HG03175 (cell line): ENCODE data around the gene PRTN3.
A peak's percentile ranks its signal among the peaks of the same experiment; 100 is the strongest.

Experiments
- ATAC-seq: cut with Tn5 transposase; IDR thresholded peaks from one replicate; pipeline ENCODE4 v1.9.1; 2021; ENCODE audit warnings: mild to moderate bottlenecking, moderate library complexity; ENCODE audit not compliant: unreplicated experiment

PRTN3 gene

GRCh38 chr19:840519-841206 lies at the start of gene PRTN3:
TSS of gene PRTN3 (plus strand) at chr19:840999. CDS start at chr19:841009, 10 bp downstream.
- ATAC-seq = no peak

- no peak for ATAC-seq
Measured at GRCh38 chr19:791007-791566, 49.7 kb upstream of the PRTN3 start.

- ATAC-seq = no peak
Measured at GRCh38 chr19:791567-792305, 49.1 kb upstream of the PRTN3 start.

- ATAC-seq = no peak
Measured at GRCh38 chr19:792306-792885, 48.4 kb upstream of the PRTN3 start.

GRCh38 chr19:793806-794205 lies 47.0 kb upstream of the PRTN3 start:
- no peak for ATAC-seq

- ATAC-seq = no peak
Measured at GRCh38 chr19:795073-795611, 45.7 kb upstream of the PRTN3 start.

GRCh38 chr19:795691-796581 lies 44.9 kb upstream of the PRTN3 start:
- no peak for ATAC-seq

GRCh38 chr19:796692-797527 lies 43.9 kb upstream of the PRTN3 start, which contains the start of gene PTBP1:
TSS of gene PTBP1 (plus strand) at chr19:797452. CDS start at chr19:797498, 46 bp downstream.
- ATAC-seq = peak; percentile 82

GRCh38 chr19:797528-798414 lies 43.0 kb upstream of the PRTN3 start:
- ATAC-seq = peak; percentile 40

GRCh38 chr19:798415-799075 lies 42.3 kb upstream of the PRTN3 start:
- ATAC-seq = no peak

- no peak for ATAC-seq
Measured at GRCh38 chr19:799076-799881, 41.5 kb upstream of the PRTN3 start.

- no peak for ATAC-seq
Measured at GRCh38 chr19:800360-801029, 40.3 kb upstream of the PRTN3 start.

- ATAC-seq = no peak
Measured at GRCh38 chr19:801030-801860, 39.6 kb upstream of the PRTN3 start.

- ATAC-seq = no peak
Measured at GRCh38 chr19:801861-802497, 38.8 kb upstream of the PRTN3 start.

- no peak for ATAC-seq
Measured at GRCh38 chr19:802498-803098, 38.2 kb upstream of the PRTN3 start.
